ENCODE results near the gene PCDH15. TPM values are rescaled to one million over a fixed set of nuclear protein-coding genes. Genes with fewer than 3 reads are reported as not detected.

PCDH15 gene
- total and polyA plus RNA-seq, 9 of the 15 experiments (the other 6 are each of a cell fraction or from before 2014, with no cell fraction given), result not detected

DNA sequence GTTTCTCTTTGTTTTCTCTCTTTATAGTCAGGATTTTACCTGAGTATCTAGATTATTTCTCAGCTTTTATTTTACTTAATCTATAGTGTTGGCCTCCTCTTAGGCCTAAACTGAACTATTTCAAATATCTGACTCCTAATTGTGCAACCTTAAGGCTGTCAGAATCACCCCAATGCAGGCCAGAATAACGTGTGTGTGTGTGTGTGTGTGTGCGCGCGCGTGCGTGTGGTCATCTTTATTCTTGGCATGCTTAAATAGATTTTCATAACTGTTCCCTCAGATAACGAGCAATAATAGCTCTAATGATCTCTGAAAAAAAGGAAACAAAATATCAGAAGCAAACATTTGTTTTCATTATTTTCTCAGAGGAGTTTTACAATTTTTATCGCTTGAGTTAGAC lies 92.4 kb downstream of the PCDH15 start:
- no peaks in the 10 kb centered on the region for H4K20me1 ChIP-seq (replicated peaks; ENCODE audit: control insufficient read depth, insufficient read depth, low read length)
- POLR2A ChIA-PET, result no interaction called here
- no peaks in the 10 kb centered on the region for H3K27me3 ChIP-seq (ENCODE audit: control insufficient read depth in 2 of 2, insufficient read depth in 2 of 2, low read length in 2 of 2)
- intact Hi-C loops (cut with micrococcal nuclease), result no loop called here
- H3K36me3 ChIP-seq (ENCODE audit: control insufficient read depth, insufficient read depth, low read length), result no peaks in the 10 kb centered on the region
- no peaks in the 10 kb centered on the region for H3K4me1 ChIP-seq (replicated peaks in 1 of 2; ENCODE audit: control insufficient read depth in 2 of 2, insufficient read depth in 2 of 2, low read length in 2 of 2)
- no peaks in the 10 kb centered on the region for H3K9me1 ChIP-seq (ENCODE audit: control insufficient read depth, insufficient read depth, low read length)
- no peaks in the 10 kb centered on the region for H3K79me2 ChIP-seq (ENCODE audit: control insufficient read depth, insufficient read depth, low read length)
- H3K9me3 ChIP-seq (replicated peaks; ENCODE audit: control insufficient read depth, insufficient read depth, low read depth, low read length), result no peaks in the 10 kb centered on the region
- no peak for DNase-seq (ENCODE audit: extremely low read depth in 1 of 4, low spot score in 3 of 4)
- no peak overlapping the region for H2AFZ ChIP-seq (ENCODE audit: low read depth, low read length)
- H3K4me2 ChIP-seq (ENCODE audit: insufficient read depth, low read length), result no peak overlapping the region
- in situ Hi-C loops (cut with MboI), result no loop called here
- WGBS (ENCODE audit: insufficient coverage, low coverage, missing lambda C conversion rate), result 0% methylated on average over 8 of the region's 8 CpGs
- H3K27ac ChIP-seq (ENCODE audit: extremely low read depth, low read depth, low read length), result no peak overlapping the region
- CTCF ChIA-PET (ENCODE audit: low intra/inter-chr PET ratio), result no interaction called here
- no peak overlapping the region for H3K9ac ChIP-seq (ENCODE audit: insufficient read depth in 1 of 2, low read depth in 2 of 2, low read length in 2 of 2)
- no peak for FAIRE-seq
- no TSS peak for BruUV-seq (replicated peaks)
- no peak for ATAC-seq
- TF ChIP-seq, protein P1, sequence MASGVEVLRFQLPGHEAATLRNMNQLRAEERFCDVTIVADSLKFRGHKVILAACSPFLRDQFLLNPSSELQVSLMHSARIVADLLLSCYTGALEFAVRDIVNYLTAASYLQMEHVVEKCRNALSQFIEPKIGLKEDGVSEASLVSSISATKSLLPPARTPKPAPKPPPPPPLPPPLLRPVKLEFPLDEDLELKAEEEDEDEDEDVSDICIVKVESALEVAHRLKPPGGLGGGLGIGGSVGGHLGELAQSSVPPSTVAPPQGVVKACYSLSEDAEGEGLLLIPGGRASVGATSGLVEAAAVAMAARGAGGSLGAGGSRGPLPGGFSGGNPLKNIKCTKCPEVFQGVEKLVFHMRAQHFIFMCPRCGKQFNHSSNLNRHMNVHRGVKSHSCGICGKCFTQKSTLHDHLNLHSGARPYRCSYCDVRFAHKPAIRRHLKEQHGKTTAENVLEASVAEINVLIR (CRISPR knock-in tag; IDR thresholded peaks at IDR 0.05), result no peak
- TF ChIP-seq PHF8 (IDR thresholded peaks at IDR 0.05; ENCODE audit: borderline replicate concordance, low read length) (no peak), ARID1B (IDR thresholded peaks at IDR 0.05) (no peak), TAL1 (IDR thresholded peaks at IDR 0.05) (no peak)
- TF ChIP-seq, protein P2, sequence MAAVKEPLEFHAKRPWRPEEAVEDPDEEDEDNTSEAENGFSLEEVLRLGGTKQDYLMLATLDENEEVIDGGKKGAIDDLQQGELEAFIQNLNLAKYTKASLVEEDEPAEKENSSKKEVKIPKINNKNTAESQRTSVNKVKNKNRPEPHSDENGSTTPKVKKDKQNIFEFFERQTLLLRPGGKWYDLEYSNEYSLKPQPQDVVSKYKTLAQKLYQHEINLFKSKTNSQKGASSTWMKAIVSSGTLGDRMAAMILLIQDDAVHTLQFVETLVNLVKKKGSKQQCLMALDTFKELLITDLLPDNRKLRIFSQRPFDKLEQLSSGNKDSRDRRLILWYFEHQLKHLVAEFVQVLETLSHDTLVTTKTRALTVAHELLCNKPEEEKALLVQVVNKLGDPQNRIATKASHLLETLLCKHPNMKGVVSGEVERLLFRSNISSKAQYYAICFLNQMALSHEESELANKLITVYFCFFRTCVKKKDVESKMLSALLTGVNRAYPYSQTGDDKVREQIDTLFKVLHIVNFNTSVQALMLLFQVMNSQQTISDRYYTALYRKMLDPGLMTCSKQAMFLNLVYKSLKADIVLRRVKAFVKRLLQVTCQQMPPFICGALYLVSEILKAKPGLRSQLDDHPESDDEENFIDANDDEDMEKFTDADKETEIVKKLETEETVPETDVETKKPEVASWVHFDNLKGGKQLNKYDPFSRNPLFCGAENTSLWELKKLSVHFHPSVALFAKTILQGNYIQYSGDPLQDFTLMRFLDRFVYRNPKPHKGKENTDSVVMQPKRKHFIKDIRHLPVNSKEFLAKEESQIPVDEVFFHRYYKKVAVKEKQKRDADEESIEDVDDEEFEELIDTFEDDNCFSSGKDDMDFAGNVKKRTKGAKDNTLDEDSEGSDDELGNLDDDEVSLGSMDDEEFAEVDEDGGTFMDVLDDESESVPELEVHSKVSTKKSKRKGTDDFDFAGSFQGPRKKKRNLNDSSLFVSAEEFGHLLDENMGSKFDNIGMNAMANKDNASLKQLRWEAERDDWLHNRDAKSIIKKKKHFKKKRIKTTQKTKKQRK (IDR thresholded peaks at IDR 0.05; ENCODE audit: borderline replicate concordance, low read depth, low read length), result no peak
- no peak overlapping the region for H3K4me3 ChIP-seq

Measured in K562 (cell line).